GM12872 (cell line): Measurements from ENCODE around the gene KCNAB1.
A peak's percentile ranks its signal among the peaks of the same experiment; 100 is the strongest.

ENCODE experiments used
- CTCF ChIP-seq: IDR thresholded peaks from 3 replicates; pipeline ENCODE4 v1.5.1; 2011; ENCODE audit warnings: low read depth, mild to moderate bottlenecking, low read length, moderate library complexity; ENCODE audit not compliant: insufficient read depth

The KCNAB1 gene

GRCh38 chr3:156463123-156463522 is 342.7 kb downstream of the KCNAB1 start:
- TF ChIP-seq CTCF, result no peak

- TF ChIP-seq CTCF, result no peak
Observed at GRCh38 chr3:156465194-156465593, 344.8 kb downstream of the KCNAB1 start.

- TF ChIP-seq CTCF, result no peak
Observed at GRCh38 chr3:156469456-156469855, 349.1 kb downstream of the KCNAB1 start.

- TF ChIP-seq CTCF, result no peak
Observed at GRCh38 chr3:156471431-156471830, 351.1 kb downstream of the KCNAB1 start.

- TF ChIP-seq CTCF, result 0 out of 3 replicates have a peak, but pooled peaks have one; percentile 20
Observed at GRCh38 chr3:156472150-156472549, 351.8 kb downstream of the KCNAB1 start.

GRCh38 chr3:156472684-156473083 is 352.3 kb downstream of the KCNAB1 start:
- no peak for TF ChIP-seq CTCF

GRCh38 chr3:156473341-156473740 is 353.0 kb downstream of the KCNAB1 start:
- TF ChIP-seq CTCF, result no peak
